Lower leg skin (tissue), 3 donors: Measurements from ENCODE around the gene NVL.

Experiments
- POLR2A ChIP-seq, 2 donors: fragments of 450-650 bp; IDR thresholded peaks; one replicate each; pipeline ENCODE4 v1.6.1; 2016 to 2017; ENCODE audit warnings: antibody characterized with exemption in 2 of 2, mild to moderate bottlenecking in 1 of 2, moderate library complexity in 1 of 2
- TF ChIP-seq, protein P1 (sequence below), 3 donors: fragments of 450-650 bp; IDR thresholded peaks; one replicate each; pipeline ENCODE4 v1.5.1; 2016; ENCODE audit warnings: antibody characterized with exemption in 3 of 3, mild to moderate bottlenecking in 3 of 3, moderate library complexity in 2 of 3

GRCh38 chr1:224292419-224292818, 37.6 kb downstream of the NVL start:
- TF ChIP-seq, protein P1, sequence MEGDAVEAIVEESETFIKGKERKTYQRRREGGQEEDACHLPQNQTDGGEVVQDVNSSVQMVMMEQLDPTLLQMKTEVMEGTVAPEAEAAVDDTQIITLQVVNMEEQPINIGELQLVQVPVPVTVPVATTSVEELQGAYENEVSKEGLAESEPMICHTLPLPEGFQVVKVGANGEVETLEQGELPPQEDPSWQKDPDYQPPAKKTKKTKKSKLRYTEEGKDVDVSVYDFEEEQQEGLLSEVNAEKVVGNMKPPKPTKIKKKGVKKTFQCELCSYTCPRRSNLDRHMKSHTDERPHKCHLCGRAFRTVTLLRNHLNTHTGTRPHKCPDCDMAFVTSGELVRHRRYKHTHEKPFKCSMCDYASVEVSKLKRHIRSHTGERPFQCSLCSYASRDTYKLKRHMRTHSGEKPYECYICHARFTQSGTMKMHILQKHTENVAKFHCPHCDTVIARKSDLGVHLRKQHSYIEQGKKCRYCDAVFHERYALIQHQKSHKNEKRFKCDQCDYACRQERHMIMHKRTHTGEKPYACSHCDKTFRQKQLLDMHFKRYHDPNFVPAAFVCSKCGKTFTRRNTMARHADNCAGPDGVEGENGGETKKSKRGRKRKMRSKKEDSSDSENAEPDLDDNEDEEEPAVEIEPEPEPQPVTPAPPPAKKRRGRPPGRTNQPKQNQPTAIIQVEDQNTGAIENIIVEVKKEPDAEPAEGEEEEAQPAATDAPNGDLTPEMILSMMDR (IDR thresholded peaks at IDR 0.05): no peak
- TF ChIP-seq POLR2A (IDR thresholded peaks at IDR 0.05): no peak
